Measurements from ENCODE around the gene COG2.

The COG2 gene

GRCh38 chr1:230642263-230642959 is at the start of gene COG2:
TSS of gene COG2 (plus strand) at chr1:230642481. CDS start at chr1:230642607, 126 bp downstream.
- peak; percentile 57 for DNase-seq (ENCODE audit: low read depth)
- TF ChIP-seq CTCF (IDR thresholded peaks at IDR 0.05; ENCODE audit: control insufficient read depth, insufficient read depth, low read depth, low read length, missing control alignments), result peak; percentile 90
- peak within 1 kb of the TSS; percentile 65 for H3K4me3 ChIP-seq (ENCODE audit: control insufficient read depth, low read depth, low read length)

- no peak for DNase-seq (ENCODE audit: low read depth)
- no peak overlapping the region for H3K4me3 ChIP-seq (ENCODE audit: control insufficient read depth, low read depth, low read length)
- TF ChIP-seq CTCF (IDR thresholded peaks at IDR 0.05; ENCODE audit: control insufficient read depth, insufficient read depth, low read depth, low read length, missing control alignments), result no peak
Observed at GRCh38 chr1:230592848-230593414, 49.4 kb upstream of the COG2 start.

- no peak for DNase-seq (ENCODE audit: low read depth)
- H3K4me3 ChIP-seq (ENCODE audit: control insufficient read depth, low read depth, low read length), result no peak overlapping the region
- TF ChIP-seq CTCF (IDR thresholded peaks at IDR 0.05; ENCODE audit: control insufficient read depth, insufficient read depth, low read depth, low read length, missing control alignments), result no peak
Observed at GRCh38 chr1:230594214-230594773, 48.0 kb upstream of the COG2 start.

- DNase-seq (ENCODE audit: low read depth), result no peak
- no peak for TF ChIP-seq CTCF (IDR thresholded peaks at IDR 0.05; ENCODE audit: control insufficient read depth, insufficient read depth, low read depth, low read length, missing control alignments)
Observed at GRCh38 chr1:230595181-230595580, 47.1 kb upstream of the COG2 start.

GRCh38 chr1:230596306-230596705 is 46.0 kb upstream of the COG2 start:
- DNase-seq (ENCODE audit: low read depth), result no peak
- no peak overlapping the region for H3K4me3 ChIP-seq (ENCODE audit: control insufficient read depth, low read depth, low read length)
- no peak for TF ChIP-seq CTCF (IDR thresholded peaks at IDR 0.05; ENCODE audit: control insufficient read depth, insufficient read depth, low read depth, low read length, missing control alignments)

More at GRCh38 chr1:230595181-230595580, 47.1 kb upstream of the COG2 start:
- H3K4me3 ChIP-seq (ENCODE audit: control insufficient read depth, low read depth, low read length), result no peak overlapping the region

GRCh38 chr1:230598745-230599144 is 43.5 kb upstream of the COG2 start:
- DNase-seq (ENCODE audit: low read depth), result no peak
- no peak overlapping the region for H3K4me3 ChIP-seq (ENCODE audit: control insufficient read depth, low read depth, low read length)
- no peak for TF ChIP-seq CTCF (IDR thresholded peaks at IDR 0.05; ENCODE audit: control insufficient read depth, insufficient read depth, low read depth, low read length, missing control alignments)

All from AG09309 (cell line).